Ovary (tissue), 9 donors: ENCODE measurements around the gene TEAD3. TPM values are rescaled to one million over a fixed set of nuclear protein-coding genes. Genes with fewer than 3 reads are reported as not detected.

ENCODE experiments used
- DNase-seq, 5 donors: peaks; one replicate each; pipeline ENCODE4 v3.0.0-alpha.2; 2019 to 2020
- H3K27ac ChIP-seq, 2 donors: fragments of 200-600 bp; one replicate each; pipeline versions ENCODE4 v1.5.1 to v1.8.0; 2019 to 2022
- H3K27me3 ChIP-seq: fragments of 200-600 bp; one replicate; pipeline ENCODE4 v1.8.0; 2022
- H3K36me3 ChIP-seq: fragments of 200-600 bp; sonication (generic); one replicate; pipeline ENCODE4 v1.5.1; 2019
- H3K4me1 ChIP-seq: one replicate; pipeline ENCODE4 v1.8.1; 2013; ENCODE audit warnings: mild to moderate bottlenecking, moderate library complexity; ENCODE audit not compliant: insufficient read depth
- H3K4me3 ChIP-seq: fragments of 200-600 bp; sonication (generic); one replicate; pipeline ENCODE4 v1.5.1; 2017
- H3K9me3 ChIP-seq, 2 donors: fragments of 200-600 bp in 1 of 2; sonication (generic) in 1 of 2; one replicate each; pipeline versions ENCODE4 v1.5.1 to v1.8.1; 2013 to 2019; ENCODE audit warnings: mild to moderate bottlenecking in 1 of 2, moderate library complexity in 1 of 2
- EP300 ChIP-seq: sonication (generic); formaldehyde crosslinking; IDR thresholded peaks from one replicate; pipeline ENCODE4 v1.6.1; 2017; ENCODE audit warnings: antibody characterized with exemption
- POLR2A ChIP-seq: fragments of 450-650 bp; IDR thresholded peaks from one replicate; pipeline ENCODE4 v1.6.1; 2017; ENCODE audit warnings: antibody characterized with exemption, mild to moderate bottlenecking, moderate library complexity
- WGBS, 3 donors: extraction: QIAGEN DNeasy Blood & Tissue Kit in 1 of 3; methylation state at CpG; one replicate each; pipeline versions ENCODE4 v1.1.5 to v1.1.7; 2013 to 2017; 5-methylcytosine and 5-hydroxymethylcytosine counted together
- intact Hi-C, 4 donors: fragments of 100-400 bp; cut with DNase I; formaldehyde crosslinking; loops; one replicate each; pipeline versions ENCODE4 v1.11.0 to v1.15.1; 2022 to 2023
- polyA plus RNA-seq, 2 donors: library from polyadenylated mRNA; stranded (reverse); fragments of 200-250 nt in 1 of 2; fragments of 350-450 nt in 1 of 2; fragmentation: Illumina TruSeq in 1 of 2; extraction: RNeasy Lipid Tissue Mini Kit (QIAGEN cat#74804) in 1 of 2; gene quantifications; one replicate each; pipeline ENCODE4 v1.2.3, GENCODE V29; 2013 to 2014
- total RNA-seq, 7 donors: library from RNA; depleted of rRNA in 2 of 7; stranded (reverse); fragments of >200 nt in 2 of 7; fragmentation: NEBNext Ultra II Directional in 3 of 7; extraction: Animal tissue kit (Norgen Biotek cat#: 25700) in 3 of 7; gene quantifications; one replicate each; pipeline versions ENCODE4 v1.1.0 to v1.2.4, GENCODE V29; 2016 to 2023
- TF ChIP-seq, protein P1 (sequence below), 3 donors: fragments of 450-650 bp in 2 of 3; fragments of 200-600 bp in 1 of 3; IDR thresholded peaks; one replicate each; pipeline versions ENCODE4 v1.5.1 to v1.8.0; 2016 to 2022; ENCODE audit warnings: antibody characterized with exemption in 3 of 3, mild to moderate bottlenecking in 1 of 3
- donor health status: DM: no; HTN: no; CAD: no; lungs with moderate emphysema.
- donor health status: DM: no; HTN: no; CAD: no.
- donor health status: Bipolar disorder and iron deficiency.
- donor health status: DM: yes; HTN: yes; CAD: no.
- donor health status: DM: no; HTN: no; CAD: no.
- donor health status: DM: yes; HTN: yes; CAD: no.

Gene TEAD3
- total and polyA plus RNA-seq, 9 donors, result 15.7 to 63.1 (median 35.1) TPM

GRCh38 chr6:35508542-35508941 lies 11.7 kb upstream of the TEAD3 start:
- no peak overlapping the region for H3K27ac ChIP-seq
- H3K36me3 ChIP-seq, result no peaks in the 10 kb centered on the region
- intact Hi-C loops, result no loop called here
- no peak for TF ChIP-seq POLR2A
- TF ChIP-seq EP300, result no peak
- TF ChIP-seq, protein P1, sequence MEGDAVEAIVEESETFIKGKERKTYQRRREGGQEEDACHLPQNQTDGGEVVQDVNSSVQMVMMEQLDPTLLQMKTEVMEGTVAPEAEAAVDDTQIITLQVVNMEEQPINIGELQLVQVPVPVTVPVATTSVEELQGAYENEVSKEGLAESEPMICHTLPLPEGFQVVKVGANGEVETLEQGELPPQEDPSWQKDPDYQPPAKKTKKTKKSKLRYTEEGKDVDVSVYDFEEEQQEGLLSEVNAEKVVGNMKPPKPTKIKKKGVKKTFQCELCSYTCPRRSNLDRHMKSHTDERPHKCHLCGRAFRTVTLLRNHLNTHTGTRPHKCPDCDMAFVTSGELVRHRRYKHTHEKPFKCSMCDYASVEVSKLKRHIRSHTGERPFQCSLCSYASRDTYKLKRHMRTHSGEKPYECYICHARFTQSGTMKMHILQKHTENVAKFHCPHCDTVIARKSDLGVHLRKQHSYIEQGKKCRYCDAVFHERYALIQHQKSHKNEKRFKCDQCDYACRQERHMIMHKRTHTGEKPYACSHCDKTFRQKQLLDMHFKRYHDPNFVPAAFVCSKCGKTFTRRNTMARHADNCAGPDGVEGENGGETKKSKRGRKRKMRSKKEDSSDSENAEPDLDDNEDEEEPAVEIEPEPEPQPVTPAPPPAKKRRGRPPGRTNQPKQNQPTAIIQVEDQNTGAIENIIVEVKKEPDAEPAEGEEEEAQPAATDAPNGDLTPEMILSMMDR (IDR thresholded peaks at IDR 0.05), result no peak
- no peak overlapping the region for H3K4me3 ChIP-seq
- no peaks in the 10 kb centered on the region for H3K9me3 ChIP-seq
- H3K27me3 ChIP-seq, result no peaks in the 10 kb centered on the region
- peaks cover 1% of the 10 kb centered on the region for H3K4me1 ChIP-seq
- DNase-seq, result no peak
- WGBS, 3 donors, result 46 to 57% (median 56%) methylated on average over 5 of the region's 5 CpGs

DNA sequence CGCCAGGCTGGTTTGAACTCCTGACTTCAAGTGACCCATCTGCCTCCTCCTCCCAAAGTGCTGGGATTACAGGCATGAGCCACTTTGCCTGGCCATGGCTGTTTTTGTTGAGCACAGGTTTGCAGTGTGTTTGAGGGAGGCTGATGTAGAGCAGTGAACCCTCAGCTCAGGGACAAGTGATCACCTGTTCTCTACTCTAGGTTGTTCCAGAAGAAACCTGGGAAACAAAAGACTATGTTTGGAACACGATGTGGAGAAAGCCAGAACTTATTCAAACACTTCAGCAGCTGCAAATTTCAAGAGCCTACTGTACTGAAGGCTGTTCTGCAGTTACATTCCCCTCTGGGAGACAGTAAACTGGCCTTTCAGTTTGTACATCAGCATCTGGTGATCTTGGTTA lies 11.1 kb upstream of the TEAD3 start:
- intact Hi-C loops, result no loop called here
- no peaks in the 10 kb centered on the region for H3K27me3 ChIP-seq

DNA sequence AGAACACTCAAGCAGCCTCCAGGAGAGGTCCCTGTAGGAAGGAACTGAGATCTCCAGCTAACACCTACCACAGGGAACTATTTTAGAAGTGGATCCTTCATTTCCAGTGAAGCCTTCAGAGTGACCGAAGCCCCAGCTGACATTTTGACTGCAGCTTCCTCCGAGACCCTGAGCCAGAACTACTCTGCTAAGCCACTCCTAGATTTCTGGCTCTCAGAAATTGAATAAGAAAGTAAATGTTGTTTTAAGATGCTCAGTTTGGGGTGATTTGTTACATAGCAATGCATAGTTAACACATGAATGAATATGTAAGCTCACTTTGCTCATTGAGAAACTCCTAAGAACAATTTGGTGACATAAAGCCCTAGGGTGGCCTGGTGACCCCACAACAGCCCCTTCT lies 10.3 kb upstream of the TEAD3 start:
- 89 to 97% (median 94%) methylated on average over 2 of the region's 2 CpGs for WGBS, 3 donors
- Histone ChIP-seq H3K4me1 (peaks cover 1% of the 10 kb centered on the region), H3K36me3 (no peaks in the 10 kb centered on the region), H3K4me3 (no peak overlapping the region), H3K9me3 (no peaks in the 10 kb centered on the region), H3K27ac (no peak overlapping the region), H3K27me3 (no peaks in the 10 kb centered on the region)
- TF ChIP-seq EP300 (no peak), POLR2A (no peak)
- TF ChIP-seq, protein P1 (IDR thresholded peaks at IDR 0.05), result no peak
- no peak for DNase-seq
- intact Hi-C loops, result no loop called here

More for the DNA sequence above, 11.1 kb upstream of the TEAD3 start:
- Histone ChIP-seq H3K4me1 (peaks cover 1% of the 10 kb centered on the region), H3K36me3 (no peaks in the 10 kb centered on the region), H3K27ac (no peak overlapping the region), H3K4me3 (no peak overlapping the region), H3K9me3 (no peaks in the 10 kb centered on the region)
- 85 to 90% (median 88%) methylated on average over 2 of the region's 2 CpGs for WGBS, 3 donors
- TF ChIP-seq, protein P1 (IDR thresholded peaks at IDR 0.05), result no peak
- TF ChIP-seq POLR2A (no peak), EP300 (no peak)
- DNase-seq, result no peak

DNA sequence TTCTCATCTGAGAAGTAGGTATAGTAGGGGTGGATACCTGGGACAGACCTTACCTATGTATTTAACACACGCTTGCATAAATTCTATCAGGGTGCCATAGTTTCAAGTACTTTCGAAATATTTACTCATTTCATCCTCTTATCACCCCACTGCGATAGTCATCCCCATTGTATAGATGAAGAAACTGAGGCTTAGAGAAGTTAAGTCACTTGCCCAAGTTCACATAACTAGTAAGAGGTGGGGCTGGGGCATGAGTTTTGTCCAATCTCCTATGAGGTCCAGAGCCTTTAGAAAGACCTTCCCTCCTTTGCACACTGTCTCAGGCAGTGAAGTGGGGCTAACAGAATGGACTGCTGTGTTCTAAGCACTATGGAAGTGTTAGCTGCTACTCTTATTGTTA lies 9.7 kb upstream of the TEAD3 start:
- no peak overlapping the region for H3K4me3 ChIP-seq
- no peaks in the 10 kb centered on the region for H3K36me3 ChIP-seq
- H3K4me1 ChIP-seq, result no peaks in the 10 kb centered on the region
- no peaks in the 10 kb centered on the region for H3K9me3 ChIP-seq
- H3K27ac ChIP-seq, result no peak overlapping the region
- TF ChIP-seq, protein P1 (IDR thresholded peaks at IDR 0.05), result no peak
- TF ChIP-seq POLR2A, result no peak
- no peak for TF ChIP-seq EP300
- DNase-seq, result no peak
- WGBS, 3 donors, result 86 to 92% (median 88%) methylated on average over 3 of the region's 3 CpGs
- no peaks in the 10 kb centered on the region for H3K27me3 ChIP-seq
- intact Hi-C loops, result no loop called here
